ES-I3 (cell line): ENCODE data around the gene AEBP1.
A peak's percentile ranks its signal among the peaks of the same experiment; 100 is the strongest.

Experiments used
- H3K36me3 ChIP-seq: 2 replicates; pipeline ENCODE4 v1.6.1; 2013; ENCODE audit warnings: mild to moderate bottlenecking, low read length, control low read depth, moderate library complexity; ENCODE audit not compliant: insufficient read depth
- H3K4me1 ChIP-seq: 2 replicates; pipeline ENCODE4 v1.6.1; 2013; ENCODE audit warnings: mild to moderate bottlenecking, control low read depth, low read length; ENCODE audit not compliant: insufficient read depth
- H3K9ac ChIP-seq: 2 replicates; pipeline ENCODE4 v1.6.1; 2013; ENCODE audit warnings: low read depth, mild to moderate bottlenecking, low read length, moderate library complexity
- H3K9me3 ChIP-seq: 2 replicates; pipeline ENCODE4 v1.6.1; 2013; ENCODE audit warnings: mild to moderate bottlenecking, low read length, moderate library complexity; ENCODE audit not compliant: control insufficient read depth, insufficient read depth

Gene AEBP1

DNA sequence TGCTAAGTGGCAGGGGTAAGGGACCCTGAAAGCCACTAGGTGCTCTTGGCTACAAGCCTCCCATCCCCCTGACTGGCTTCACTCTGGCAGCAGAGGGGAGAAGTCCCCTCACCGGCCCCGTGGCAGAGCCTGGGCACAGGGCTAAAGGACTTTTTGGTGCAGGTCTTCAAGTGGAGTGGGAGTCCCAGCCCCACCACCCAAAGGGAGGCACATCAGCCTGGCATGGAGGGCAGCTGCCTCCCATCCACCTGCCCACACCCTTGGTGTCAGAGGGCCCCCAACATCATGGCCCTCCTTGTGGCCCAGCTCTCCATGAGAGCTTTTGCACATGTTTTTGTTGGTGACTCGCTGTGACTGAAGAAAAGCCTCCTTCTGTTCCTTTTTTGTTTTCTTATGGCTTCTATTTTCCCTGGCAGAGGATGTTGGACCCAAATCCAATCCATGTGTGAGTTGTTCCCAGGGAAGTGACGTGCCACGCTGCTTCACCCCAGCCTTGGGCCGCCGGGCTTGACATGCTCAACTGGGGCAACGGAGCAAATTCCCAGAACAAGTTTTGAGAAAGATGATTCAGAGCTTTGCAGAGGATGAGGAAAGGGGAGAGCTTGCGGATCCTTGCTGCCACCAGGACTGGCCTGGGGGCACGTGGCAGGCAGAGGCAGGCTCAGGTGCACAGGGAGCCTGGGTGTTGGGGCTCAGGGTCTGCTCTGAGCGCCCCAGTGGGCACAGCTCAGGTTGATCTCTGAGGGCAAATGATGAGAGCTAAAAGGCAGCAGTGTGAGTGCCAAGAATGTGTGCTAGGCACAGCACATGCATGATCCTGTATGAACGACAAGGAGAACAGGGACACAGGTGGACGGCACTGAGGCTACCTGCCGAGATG lies 1.9 kb upstream of the AEBP1 start:
- Histone ChIP-seq H3K4me1 (peaks cover 12% of the 10 kb centered on the region; the same call in 1 of the 2 replicates), H3K9ac (no peak overlapping the region)

GRCh38 chr7:44102846-44103565 lies 1.1 kb upstream of the AEBP1 start:
- no peaks in the 10 kb centered on the region for H3K9me3 ChIP-seq
- H3K4me1 ChIP-seq, result peaks cover 12% of the 10 kb centered on the region; the same call in 1 of the 2 replicates
- no peaks in the 10 kb centered on the region for H3K36me3 ChIP-seq
- H3K9ac ChIP-seq, result no peak overlapping the region

More for the DNA sequence above, 1.9 kb upstream of the AEBP1 start:
- H3K36me3 ChIP-seq, result no peaks in the 10 kb centered on the region
- no peaks in the 10 kb centered on the region for H3K9me3 ChIP-seq

GRCh38 chr7:44103566-44103922 lies 601 bp upstream of the AEBP1 start:
- peaks cover 12% of the 10 kb centered on the region; the same call in 1 of the 2 replicates for H3K4me1 ChIP-seq
- peak overlapping the region; percentile 39; the same call in 1 of the 2 replicates for H3K9ac ChIP-seq
- H3K36me3 ChIP-seq, result no peaks in the 10 kb centered on the region
- no peaks in the 10 kb centered on the region for H3K9me3 ChIP-seq

GRCh38 chr7:44104860-44105771 lies 971 bp downstream of the AEBP1 start:
- H3K36me3 ChIP-seq, result no peaks in the 10 kb centered on the region
- H3K4me1 ChIP-seq, result peaks cover 12% of the 10 kb centered on the region; the same call in 1 of the 2 replicates
- peak overlapping the region; percentile 65; the same call in 1 of the 2 replicates for H3K9ac ChIP-seq
- H3K9me3 ChIP-seq, result no peaks in the 10 kb centered on the region

DNA sequence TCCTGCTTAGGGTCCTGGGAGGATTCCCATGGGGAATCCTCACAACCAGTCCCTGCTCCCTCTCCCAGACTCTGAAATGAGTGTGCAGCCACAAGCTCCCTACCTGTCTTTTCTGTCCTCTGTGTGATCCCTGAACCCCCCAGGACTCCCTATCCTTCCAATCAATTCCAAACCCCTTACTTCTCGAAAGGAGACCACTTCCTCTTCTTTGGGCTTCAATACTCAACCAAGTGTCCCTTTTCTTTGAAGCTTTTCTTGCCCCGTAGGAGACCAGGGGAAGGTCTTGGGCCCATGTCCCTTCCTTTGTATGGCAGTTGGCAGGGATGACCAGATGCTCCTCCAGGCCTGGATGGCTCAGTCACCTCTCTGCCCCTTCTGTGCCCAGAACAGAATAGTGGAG lies 1.7 kb downstream of the AEBP1 start:
- Histone ChIP-seq H3K9ac (0 out of 2 replicates have a peak overlapping the region, but pooled peaks have one; percentile 65), H3K4me1 (peaks cover 8% of the 10 kb centered on the region; the same call in 1 of the 2 replicates), H3K36me3 (no peaks in the 10 kb centered on the region), H3K9me3 (no peaks in the 10 kb centered on the region)

- Histone ChIP-seq H3K9ac (no peak overlapping the region), H3K4me1 (0 out of 2 replicates have a peak, but pooled peaks cover 6% of the 10 kb centered on the region), H3K9me3 (no peaks in the 10 kb centered on the region), H3K36me3 (no peaks in the 10 kb centered on the region)
Observed at GRCh38 chr7:44106311-44107065, 2.3 kb downstream of the AEBP1 start.

DNA sequence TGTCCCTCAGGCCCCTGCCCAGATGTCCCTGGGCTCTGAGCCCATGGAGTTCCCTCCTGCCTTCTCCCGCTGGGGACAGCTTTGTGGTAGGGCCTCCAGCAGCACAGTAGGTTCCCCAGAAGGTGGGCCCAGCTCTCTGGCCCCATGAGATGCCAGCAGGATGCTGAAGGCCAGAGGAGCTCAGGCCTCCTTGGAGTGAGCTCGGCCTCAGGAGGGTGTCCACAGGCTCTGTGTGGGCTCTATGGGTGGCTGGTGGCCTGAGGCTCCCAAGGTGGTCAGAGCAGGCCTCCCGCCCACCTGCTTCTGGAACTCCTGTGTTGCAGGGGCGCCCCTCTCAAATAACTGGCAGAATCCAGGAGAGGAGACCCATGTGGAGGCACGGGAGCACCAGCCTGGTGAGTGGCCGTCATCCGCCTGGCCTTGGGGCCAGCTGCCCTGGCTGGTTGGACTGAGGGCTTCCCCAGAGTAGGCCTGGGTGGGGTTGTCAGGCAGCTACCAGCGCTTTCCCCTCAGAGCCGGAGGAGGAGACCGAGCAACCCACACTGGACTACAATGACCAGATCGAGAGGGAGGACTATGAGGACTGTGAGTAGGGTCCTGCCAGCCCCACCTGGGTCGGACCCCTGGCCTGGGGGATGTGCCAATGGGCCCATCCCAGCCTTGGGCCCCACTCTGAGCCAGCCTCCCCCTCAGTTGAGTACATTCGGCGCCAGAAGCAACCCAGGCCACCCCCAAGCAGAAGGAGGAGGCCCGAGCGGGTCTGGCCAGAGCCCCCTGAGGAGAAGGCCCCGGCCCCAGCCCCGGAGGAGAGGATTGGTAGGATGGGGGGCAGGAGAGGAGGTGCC lies 3.2 kb downstream of the AEBP1 start:
- Histone ChIP-seq H3K9me3 (no peaks in the 10 kb centered on the region), H3K4me1 (0 out of 2 replicates have a peak, but pooled peaks cover 6% of the 10 kb centered on the region), H3K36me3 (no peaks in the 10 kb centered on the region), H3K9ac (no peak overlapping the region)

- Histone ChIP-seq H3K4me1 (0 out of 2 replicates have a peak, but pooled peaks cover 6% of the 10 kb centered on the region), H3K9me3 (no peaks in the 10 kb centered on the region), H3K36me3 (no peaks in the 10 kb centered on the region), H3K9ac (no peak overlapping the region)
Observed at GRCh38 chr7:44107961-44108767, 4.0 kb downstream of the AEBP1 start.

- no peak overlapping the region for H3K9ac ChIP-seq
- H3K9me3 ChIP-seq, result no peaks in the 10 kb centered on the region
- H3K36me3 ChIP-seq, result no peaks in the 10 kb centered on the region
- 0 out of 2 replicates have a peak, but pooled peaks cover 6% of the 10 kb centered on the region for H3K4me1 ChIP-seq
Observed at GRCh38 chr7:44108768-44109750, 4.9 kb downstream of the AEBP1 start.

DNA sequence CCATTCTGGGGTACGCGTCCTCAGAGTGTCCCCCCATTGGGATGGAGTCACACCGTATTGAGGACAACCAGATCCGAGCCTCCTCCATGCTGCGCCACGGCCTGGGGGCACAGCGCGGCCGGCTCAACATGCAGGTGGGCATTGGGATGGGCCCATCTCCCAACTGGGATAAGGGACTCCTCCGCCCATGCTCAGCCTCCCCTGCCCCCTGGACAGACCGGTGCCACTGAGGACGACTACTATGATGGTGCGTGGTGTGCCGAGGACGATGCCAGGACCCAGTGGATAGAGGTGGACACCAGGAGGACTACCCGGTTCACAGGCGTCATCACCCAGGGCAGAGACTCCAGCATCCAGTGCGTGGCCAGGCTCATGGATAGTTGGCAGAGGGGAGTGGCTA lies 5.8 kb downstream of the AEBP1 start:
- Histone ChIP-seq H3K4me1 (0 out of 2 replicates have a peak, but pooled peaks cover 6% of the 10 kb centered on the region), H3K36me3 (no peaks in the 10 kb centered on the region; the same call in 1 of the 2 replicates), H3K9me3 (no peaks in the 10 kb centered on the region), H3K9ac (no peak overlapping the region)
